Esophagus muscularis mucosa (tissue), 3 donors: ENCODE data around the gene TENM3.

Experiments used
- POLR2A ChIP-seq: fragments of 450-650 bp; IDR thresholded peaks from one replicate; pipeline ENCODE4 v1.6.1; 2017; ENCODE audit warnings: antibody characterized with exemption, moderate library complexity, mild to moderate bottlenecking, low read depth
- POLR2AphosphoS5 ChIP-seq, 2 donors: sonication (generic); formaldehyde crosslinking; IDR thresholded peaks; one replicate each; pipeline ENCODE4 v1.6.1; 2017; ENCODE audit warnings: antibody characterized with exemption in 2 of 2
- TF ChIP-seq, protein P1 (sequence below), 3 experiments: fragments of 200-600 bp in 2 of 3; fragments of 450-650 bp in 1 of 3; sonication (generic) in 2 of 3; IDR thresholded peaks; one replicate each; pipeline ENCODE4 v1.5.1; 2017 to 2019; ENCODE audit warnings: antibody characterized with exemption in 3 of 3, mild to moderate bottlenecking in 2 of 3, moderate library complexity in 1 of 3

DNA sequence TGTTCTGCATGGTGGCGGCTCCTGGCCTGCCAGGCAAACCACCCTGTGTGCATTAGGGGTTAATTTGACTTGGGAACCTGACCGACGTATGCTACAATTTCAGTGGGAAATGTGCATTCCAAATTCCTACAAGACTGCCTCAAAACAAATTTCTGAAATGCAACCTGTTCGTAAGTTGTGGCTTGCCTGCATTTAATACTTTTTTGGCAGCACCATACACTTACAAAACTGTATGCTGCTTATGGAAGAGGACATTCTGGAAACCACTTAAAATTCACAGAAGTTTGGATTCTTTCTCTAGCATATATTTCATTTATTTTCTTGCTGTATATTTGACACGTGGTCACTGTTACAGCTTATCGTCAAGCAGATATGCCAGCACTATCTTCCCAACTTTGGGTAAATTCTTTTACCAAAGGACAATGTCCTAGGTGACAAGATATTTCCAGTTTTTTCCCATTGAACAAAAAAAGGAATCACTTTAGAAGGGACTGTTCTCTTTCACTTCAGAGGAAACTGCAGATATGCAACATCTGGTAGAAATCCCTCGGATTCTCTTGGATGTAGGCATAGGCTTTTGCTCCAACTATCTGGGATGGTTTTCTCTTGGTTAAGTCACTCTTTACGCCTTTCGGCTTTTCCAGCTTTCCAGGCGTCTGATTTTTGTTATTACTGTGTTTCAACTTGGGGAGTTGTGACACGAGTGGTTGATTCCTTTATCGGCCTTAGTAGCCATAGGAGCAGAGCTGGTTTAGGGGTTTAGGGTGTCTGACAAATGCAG lies 9.7 kb upstream of the TENM3 start:
- TF ChIP-seq, protein P1, sequence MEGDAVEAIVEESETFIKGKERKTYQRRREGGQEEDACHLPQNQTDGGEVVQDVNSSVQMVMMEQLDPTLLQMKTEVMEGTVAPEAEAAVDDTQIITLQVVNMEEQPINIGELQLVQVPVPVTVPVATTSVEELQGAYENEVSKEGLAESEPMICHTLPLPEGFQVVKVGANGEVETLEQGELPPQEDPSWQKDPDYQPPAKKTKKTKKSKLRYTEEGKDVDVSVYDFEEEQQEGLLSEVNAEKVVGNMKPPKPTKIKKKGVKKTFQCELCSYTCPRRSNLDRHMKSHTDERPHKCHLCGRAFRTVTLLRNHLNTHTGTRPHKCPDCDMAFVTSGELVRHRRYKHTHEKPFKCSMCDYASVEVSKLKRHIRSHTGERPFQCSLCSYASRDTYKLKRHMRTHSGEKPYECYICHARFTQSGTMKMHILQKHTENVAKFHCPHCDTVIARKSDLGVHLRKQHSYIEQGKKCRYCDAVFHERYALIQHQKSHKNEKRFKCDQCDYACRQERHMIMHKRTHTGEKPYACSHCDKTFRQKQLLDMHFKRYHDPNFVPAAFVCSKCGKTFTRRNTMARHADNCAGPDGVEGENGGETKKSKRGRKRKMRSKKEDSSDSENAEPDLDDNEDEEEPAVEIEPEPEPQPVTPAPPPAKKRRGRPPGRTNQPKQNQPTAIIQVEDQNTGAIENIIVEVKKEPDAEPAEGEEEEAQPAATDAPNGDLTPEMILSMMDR (IDR thresholded peaks at IDR 0.05) = no peak
- TF ChIP-seq POLR2A = no peak
- TF ChIP-seq POLR2AphosphoS5 (IDR thresholded peaks at IDR 0.05) = no peak
